Activated T-helper 1 cell treated with Interleukin-2 at 50 U/mL for 16 hours (primary cell): ENCODE measurements around the gene EFHB.
"Not testable (repeated sequence)": the region's sequence is repeated elsewhere in the genome, so short reads cannot be mapped to it uniquely, and the experiment has no call there.

Experiments used
- DNase-seq: peaks from one replicate; pipeline ENCODE4 v3.0.0-alpha.2; 2020; ENCODE audit warnings: low read depth

The EFHB gene

DNA sequence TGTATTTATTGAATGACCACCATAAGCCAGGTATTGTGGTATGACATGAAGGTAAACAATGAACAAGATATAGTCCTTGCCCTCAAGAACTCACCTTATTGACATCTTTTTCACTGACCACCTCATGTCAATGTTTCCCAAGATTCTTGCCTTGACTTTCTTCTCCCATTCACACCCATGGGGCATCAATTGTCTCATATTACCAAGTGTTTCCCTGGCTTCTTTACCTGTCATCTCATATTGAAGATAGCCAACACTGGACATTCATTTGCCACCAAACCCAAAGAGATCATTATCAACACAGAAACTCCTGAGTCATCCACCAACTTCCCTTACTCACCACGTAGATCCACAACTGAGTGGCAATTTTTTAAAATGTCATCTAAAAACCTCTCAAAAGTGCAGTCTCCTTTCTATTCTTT is 2.2 kb downstream of the EFHB start:
- DNase-seq, result no peak

DNA sequence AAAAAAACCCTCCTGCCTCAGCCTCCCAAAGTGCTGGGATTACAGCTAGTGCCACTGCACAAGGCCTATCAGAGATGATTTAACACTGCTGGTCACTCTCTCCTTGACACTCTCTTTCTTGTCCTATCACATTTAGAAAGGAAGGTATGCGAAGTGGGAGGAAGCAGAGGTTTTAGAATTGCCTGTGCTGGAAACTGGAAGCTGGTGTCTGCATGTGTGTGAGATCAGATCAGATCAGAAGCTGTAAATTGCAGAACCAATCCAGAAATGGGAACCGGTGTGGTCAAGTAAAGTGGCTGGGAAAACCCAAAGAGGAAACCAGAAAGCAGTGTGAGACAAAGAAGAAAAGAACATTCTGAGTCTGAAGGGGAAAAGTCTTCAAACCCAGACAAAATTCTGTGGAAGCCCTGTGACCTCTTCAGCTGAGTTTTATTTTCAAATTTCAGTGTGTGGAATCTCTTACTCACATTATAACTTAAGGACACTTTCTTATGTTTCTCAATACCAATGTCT is 2.8 kb downstream of the EFHB start:
- DNase-seq, result no peak

DNA sequence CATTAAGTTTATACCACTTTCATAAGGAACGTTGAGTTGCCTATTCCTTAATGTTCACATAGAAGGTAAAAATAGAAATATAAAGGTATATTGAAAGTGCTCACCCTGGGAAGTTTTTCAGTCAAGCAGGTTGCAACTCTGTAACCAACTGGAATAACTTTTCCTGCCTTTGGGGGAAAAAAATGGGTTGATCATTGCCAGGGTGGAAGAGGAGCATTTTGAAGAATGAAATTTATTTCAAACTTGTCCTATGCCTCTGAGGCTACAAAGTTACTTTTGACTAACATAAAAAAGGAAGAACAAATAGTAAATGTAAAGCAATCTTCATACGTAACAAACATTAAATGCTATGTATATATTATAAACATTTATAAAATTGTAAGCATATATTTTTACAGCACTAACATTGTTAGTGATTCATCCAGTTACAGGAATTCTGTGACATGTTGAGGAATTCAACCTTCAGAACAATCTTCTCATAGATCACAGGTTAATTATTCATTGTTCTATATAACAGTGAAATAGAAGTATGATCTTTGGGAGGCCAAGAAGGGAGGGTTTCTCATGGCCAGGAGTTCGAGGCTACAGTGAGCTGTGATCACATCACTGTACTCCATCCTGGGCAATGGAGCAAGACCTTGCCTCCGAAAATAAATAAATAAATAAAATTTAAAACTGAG is 13.5 kb downstream of the EFHB start:
- no peak for DNase-seq

DNA sequence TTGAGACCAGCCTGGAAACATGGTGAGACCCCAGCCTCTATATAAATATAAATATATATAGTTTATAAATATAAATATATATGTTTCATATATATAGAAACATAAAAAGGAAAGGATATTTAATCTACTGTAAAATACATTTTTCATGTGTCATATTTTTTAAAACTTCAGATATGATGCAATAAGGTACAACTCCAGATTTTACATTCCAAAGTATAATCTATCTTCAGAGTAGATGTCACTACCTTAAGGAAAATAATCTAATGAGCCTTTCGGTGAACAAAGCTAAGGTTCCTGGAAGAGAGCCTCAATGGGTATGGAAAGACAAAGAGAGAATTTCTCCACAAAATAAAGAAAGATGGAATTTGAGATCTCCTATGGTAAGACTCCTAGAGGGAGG is 16.9 kb downstream of the EFHB start:
- no peak for DNase-seq

DNA sequence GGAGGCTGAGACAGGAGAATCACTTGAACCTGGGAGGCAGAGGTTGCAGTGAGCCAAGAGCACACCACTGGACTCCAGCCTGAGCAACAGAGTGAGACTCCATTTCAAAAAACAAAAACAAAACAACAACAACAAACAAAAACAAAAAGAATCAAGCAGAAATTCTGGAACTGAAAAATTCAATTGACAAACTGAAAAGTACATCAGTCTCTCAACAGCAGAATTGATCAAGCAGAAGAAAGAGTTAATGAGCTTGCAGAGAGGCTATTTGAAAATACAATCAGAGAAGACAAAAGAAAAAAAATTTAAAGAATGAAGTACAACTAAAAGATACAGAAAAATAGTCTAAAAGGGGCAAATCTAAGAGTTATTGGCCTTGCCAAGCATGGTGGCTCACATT is 22.6 kb downstream of the EFHB start:
- DNase-seq, result no peak

DNA sequence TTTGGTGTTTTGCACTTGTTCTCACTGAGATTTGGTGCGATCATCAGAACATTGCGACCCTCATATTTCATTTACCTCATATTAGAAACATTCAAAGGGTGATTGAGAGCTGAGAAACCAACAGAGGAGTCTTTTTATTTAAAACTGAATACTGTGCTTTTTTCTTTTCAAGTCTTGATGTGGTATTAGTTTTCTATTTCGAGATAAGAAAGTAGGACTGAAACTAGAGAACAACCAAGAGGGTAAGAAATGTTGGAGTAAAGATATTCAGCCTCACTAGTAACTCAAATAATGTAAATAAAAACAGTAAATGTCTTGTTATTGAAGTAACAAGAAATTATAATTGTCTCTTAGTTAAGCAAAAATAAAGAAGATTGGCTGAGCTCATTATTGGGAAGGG is 26.5 kb downstream of the EFHB start:
- no peak for DNase-seq

DNA sequence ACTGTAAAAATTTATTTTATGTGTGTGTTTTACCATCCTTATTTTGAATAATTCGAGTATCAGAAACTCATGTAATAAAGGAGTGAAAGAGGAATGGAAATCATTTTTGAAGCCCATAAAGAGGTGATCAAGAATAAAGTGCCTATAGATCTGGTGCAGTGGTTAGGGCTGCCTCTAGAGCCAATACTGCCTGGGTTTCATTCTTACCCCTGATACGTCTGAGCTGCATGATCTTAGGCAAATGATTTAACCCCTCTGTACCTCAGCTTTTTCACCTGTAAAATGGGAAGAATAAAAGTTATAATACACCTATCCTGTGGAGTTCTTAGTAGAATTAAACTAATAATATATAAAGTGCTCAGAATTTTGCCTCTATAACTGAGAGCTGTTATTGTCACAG is 30.4 kb downstream of the EFHB start:
- no peak for DNase-seq

DNA sequence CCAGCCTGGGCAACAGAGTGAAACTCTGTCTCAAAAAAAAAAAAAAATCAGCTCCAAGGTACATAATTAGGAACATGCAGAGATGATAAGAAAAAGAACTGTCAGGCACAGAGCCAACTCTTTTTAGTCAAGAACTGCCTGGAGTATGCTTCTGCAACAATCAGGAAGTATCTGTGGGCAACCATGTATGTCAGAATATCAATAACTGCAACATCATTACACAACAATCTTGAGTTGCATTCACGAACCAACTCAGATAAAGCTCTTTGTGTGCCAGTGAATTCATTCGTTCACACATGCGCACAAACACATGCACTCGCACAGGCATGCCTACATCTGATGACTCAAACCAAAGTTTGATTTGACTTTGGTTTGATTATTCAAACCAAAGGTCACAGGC is 32.1 kb downstream of the EFHB start:
- DNase-seq, result no peak

DNA sequence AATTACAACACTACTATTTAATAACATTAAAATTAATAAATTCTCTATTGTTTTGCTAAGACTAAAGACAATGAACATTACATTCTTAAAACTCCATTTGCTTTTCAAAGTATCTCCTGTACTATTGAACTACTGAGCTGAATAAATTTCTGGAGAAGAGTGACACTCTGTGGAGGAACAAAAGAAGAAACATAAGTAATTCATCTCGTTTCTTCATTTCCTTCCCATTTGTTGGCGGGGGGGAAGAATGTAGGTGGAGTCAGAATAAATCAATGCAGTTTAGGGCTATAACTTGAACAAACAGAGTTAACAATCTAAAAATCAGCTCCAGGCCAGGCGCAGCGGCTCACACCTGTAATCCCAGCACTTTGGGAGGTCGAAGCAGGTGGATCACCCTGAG is 32.7 kb downstream of the EFHB start:
- no peak for DNase-seq

DNA sequence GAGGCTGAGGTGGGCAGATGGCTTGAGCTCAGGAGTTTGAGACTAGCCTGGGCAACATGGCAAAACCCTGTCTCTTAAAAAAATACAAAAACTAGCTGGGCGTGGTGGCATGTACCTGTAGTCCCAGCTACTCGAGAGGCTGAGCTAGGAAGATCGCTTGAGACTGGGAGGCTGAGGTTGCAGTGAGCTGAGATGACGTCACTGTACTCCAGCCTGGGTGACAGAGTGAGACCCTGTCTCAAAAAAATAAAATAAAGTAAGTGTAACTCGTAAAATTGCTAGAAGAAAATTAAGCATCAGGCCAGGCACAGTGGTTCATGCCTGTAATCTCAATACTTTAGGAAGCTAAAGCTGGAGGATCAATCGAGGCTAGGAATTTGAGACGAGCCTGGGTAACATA is 34.2 kb downstream of the EFHB start:
- not testable (repeated sequence) for DNase-seq

DNA sequence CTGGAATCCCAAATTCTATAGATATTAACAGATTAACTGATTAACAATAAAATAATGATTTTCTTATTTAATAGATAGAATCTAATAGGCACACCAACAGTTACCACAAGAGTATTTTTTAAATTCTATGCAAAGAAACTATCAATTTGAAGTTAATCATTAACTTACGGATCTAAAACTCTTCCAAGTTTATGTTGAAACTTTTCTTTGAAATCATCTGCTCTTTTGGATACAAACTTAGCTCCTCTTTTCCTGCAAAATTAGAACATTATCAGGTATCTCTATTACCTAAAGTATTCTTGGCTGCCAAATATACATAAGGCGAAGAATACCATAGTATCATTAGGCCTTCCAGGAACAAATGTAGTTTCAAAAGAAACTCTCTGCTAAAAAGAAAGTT is 34.8 kb downstream of the EFHB start:
- DNase-seq, result no peak

DNA sequence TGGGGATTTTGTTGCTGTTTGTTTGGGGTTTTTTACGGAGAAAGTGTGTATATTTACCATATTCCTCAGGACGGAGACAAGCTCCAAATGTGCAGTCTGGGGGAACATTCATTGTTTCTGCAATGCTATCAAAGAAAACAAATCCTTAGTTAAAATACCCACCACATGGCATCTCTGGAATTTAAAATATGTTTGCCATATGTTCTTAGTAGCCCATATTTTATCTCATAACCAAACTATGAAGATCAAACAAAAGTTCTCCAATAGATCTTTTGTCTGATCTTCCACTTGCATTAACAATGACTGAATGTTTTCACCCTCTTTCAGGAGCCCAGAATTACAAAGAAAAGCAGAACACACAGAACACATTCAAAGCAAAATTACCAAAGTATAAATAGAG is 35.3 kb downstream of the EFHB start:
- no peak for DNase-seq

DNA sequence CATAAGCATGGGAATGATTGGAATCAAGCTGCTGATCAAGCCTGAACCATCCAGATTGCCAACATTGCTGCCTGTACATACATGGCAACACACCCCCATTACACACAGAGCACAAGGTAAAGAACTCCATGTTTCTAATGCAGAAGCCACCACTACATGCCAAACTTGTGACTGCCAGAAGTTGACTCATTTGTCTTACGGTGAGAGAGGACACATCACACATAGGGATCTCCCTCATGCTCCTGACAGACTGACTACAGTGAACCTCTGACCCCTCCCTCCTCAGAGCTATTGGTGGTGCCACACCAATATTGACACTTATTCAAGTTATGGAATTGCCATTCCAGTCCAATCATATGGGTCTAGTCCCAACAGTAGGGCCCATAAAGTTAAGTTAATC is 42.3 kb downstream of the EFHB start:
- DNase-seq, result no peak

DNA sequence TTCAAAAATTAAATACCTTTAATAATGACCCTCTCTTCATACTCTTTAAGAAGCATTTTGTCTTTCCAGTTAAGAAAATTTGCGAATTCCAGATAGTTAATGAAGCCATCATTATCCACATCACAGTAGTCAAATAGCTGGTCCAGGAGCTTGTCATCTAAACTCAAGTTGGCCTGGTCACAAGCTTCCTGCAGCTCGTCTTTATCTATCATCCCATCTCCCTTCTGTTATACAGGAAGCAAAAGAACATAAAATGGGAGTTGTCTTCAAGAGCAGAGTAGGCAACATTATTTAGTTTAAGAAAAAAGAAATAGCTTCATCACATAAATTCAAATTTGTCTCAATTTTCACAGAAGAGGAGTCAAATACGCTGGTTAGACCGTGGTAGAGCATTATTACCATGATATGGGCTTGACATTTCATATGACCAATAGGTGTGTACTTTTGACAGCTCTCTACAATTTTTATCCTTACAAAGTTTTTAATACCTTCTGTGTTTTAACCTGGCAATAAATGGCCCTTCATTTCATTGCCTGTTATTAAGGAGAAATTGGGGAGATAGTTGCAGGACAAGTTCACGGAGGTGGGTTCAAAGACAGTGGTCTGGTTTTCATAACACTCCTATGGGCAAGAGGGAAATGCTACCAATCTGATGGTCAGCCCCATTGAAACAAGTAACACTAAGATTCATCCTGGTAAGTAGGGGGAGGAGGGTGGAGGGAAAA is 45.4 kb downstream of the EFHB start:
- DNase-seq, result no peak

DNA sequence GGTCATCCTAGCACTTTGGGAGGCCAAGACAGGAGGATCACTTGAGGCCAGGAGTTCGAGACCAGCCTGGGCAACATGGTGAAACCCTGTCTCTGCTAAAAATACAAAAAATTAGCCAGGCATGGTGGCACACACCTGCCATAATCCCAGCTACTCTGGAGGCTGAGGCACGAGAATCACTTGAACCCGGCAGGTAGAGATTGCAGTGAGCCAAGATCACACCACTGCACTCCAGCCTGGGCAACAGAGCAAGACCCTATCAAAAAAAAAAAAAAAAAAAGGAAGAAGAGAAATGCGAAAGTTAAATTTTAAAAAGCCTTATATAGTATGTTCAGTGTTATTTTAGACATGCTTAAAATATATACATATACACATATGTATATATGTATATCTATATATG is 46.9 kb downstream of the EFHB start:
- DNase-seq, result not testable (repeated sequence)

DNA sequence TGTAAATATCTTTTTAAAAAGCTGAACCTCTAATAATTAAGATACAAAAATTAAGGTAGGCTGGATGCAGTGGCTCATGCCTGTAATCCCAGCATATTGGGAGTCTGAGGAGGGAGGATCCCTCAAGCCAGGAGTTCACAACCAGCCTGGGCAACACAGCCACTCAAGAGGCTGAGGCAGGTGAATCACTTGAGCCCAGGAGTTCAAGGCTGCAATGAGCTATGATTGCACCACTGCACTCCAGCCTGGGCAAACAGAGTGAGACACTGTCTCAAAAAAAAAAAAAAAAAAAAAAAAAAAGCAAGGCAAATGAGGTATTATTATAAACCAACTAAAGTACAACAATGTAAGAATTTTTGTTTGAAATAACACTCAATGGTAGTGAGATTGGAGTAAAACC is 47.6 kb downstream of the EFHB start:
- no peak for DNase-seq

DNA sequence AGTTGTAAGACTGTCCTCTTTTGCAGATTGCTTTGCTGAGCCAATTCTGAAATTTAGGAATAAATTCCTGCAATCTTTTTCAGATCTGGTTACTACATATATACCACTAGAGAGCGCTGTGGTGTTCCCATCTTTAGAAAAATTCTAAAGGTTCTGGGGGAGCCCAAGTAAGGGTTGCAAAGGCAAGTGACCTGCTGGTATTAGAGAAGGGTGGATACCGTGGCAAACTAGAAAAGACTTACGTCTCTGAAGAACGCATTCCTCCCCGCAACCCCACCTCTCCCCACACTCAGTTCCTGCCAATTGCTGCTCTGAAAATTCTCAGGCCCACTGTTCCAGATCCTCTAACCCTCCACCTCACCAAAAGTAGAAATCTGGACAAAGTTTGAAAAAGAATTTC is 48.5 kb downstream of the EFHB start:
- no peak for DNase-seq

DNA sequence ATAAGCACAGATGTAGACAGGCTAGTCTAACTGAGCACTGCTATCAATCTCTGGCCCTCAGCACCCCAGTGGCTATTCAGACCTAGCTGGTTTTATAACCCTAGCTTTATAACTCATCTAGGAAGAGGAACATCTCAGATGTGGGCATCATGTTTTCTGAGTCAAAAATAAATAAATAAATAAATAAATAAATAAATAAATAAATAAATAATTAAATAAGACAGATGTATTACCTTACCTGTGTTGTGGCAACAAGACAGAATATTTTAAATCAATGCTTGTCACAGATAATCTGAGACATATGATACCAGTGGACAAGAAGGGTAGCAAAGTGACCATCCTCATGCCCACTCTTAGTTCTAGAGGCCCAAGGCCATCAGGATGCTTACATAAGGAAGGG is 52.2 kb downstream of the EFHB start:
- no peak for DNase-seq

DNA sequence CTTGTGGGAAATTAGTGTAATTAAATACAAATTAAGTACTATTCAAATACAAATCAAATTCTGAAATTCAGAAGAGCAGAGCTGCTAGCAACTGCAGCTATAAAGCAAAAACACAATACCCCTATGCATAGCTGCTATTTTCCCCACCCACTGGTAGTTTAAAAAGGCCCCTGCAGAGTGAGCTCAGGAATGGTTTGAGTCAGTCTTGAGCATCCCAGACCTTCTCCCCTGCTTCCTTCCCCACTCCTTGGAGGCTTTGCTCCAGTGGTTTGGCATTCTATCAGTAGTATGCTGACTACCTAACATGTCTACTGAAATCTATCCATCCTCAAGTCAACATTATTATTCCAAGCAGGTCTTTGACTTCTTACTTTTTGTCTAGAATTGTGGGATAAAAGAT is 53.0 kb downstream of the EFHB start:
- DNase-seq, result no peak

DNA sequence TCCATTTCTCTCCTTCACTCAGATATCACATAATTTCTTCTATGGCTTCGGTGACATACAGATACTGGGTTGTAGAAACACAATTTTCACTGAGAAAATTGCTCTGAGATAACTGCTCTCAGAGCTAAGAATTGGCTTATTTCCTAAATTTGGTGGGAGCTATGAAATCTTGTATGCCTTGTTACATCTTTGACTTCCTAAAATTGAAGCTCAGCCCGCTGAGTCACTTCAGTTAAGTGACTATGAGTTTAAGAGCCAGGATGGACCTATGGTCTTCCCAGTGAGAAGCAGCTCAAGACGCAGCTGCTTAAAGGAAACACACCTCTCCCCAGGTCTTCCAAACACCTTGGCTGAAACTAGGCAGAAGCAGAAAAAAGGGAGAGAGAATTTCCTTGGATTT is 56.4 kb downstream of the EFHB start:
- DNase-seq, result no peak

DNA sequence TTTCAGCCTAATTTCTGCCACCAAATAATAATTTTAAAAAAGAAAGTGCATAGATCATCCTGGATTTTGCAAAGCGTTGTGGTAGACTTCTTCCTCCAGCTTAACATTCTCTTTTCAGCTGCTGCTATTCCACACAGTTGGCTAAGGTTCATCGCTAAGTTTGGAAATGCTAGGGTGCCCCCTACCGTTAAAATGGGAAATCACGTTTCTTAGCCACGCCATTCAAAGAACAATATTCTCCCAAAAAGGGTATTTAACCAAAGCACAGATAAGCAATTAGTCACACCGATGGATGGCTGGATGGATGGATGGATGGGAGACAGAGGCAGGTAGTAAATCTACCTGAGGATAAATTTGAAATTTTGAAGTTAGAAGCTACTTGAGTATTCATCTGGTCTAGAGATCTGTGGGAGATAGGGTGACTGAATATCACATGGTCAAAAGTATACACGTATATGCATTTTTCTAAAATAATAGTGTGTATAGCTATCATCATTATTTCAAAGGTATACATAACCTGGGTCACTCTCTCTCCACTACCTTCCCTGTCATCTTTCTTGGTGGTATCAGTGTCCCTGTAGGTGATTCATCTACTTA is 67.2 kb downstream of the EFHB start:
- no peak for DNase-seq

DNA sequence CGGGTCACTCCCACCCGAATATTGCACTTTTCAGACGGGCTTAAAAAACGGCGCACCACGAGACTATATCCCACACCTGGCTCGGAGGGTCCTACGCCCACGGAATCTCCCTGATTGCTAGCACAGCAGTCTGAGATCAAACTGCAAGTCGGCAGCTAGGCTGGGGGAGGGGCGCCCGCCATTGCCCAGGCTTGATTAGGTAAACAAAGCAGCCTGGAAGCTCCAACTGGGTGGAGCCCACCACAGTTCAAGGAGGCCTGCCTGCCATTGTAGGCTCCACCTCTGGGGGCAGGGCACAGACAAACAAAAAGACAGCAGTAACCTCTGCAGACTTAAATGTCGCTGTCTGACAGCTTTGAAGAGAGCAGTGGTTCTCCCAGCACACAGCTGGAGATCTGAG is 78.7 kb downstream of the EFHB start:
- not testable (repeated sequence) for DNase-seq

DNA sequence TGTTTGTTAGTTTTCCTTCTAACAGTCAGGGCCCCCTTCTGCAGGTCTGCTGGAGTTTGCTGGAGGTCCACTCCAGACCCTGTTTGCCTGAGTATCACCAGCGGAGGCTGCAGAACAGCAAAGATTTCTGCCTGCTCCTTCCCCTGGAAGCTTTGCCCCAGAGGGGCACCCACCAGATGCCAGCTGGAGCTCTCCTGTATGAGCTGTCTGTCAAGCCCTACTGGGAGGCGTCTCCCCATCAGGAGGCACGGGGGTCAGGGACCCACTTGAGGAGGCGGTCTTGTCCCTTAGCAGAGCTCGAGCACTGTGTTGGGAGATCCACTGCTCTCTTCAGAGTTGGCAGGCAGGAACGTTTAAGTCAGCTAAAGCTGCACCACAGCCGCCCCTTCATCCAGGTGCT is 87.4 kb downstream of the EFHB start:
- DNase-seq, result not testable (repeated sequence)
